C4-2B (cell line): ENCODE data around the gene ATMIN.
A peak's percentile ranks its signal among the peaks of the same experiment; 100 is the strongest.

Experiments
- H3K27ac ChIP-seq: fragments of 450-650 bp; 2 replicates; pipeline ENCODE4 v1.5.1; 2017
- CTCF ChIP-seq: fragments of 450-650 bp; conservative IDR thresholded peaks from 2 replicates; pipeline ENCODE4 v1.5.1; 2017; ENCODE audit warnings: mild to moderate bottlenecking
- ZFX ChIP-seq: fragments of 450-650 bp; IDR thresholded peaks from 2 replicates; pipeline ENCODE4 v1.6.1; 2017

ATMIN gene

GRCh38 chr16:81035398-81035974 lies at the start of gene ATMIN:
Gene ATMIN, plus strand, starts transcription at chr16:81035842. Its CDS starts 29 bp downstream, at chr16:81035871.
- H3K27ac ChIP-seq, result peak within 1 kb of the TSS; percentile 86
- TF ChIP-seq CTCF, result peak; percentile 100
- TF ChIP-seq ZFX, result no peak

GRCh38 chr16:80986557-80986956 lies 49.1 kb upstream of the ATMIN start:
- peak overlapping the region; percentile 84; the same call in 1 of the 2 replicates for H3K27ac ChIP-seq
- TF ChIP-seq CTCF, result no peak
- TF ChIP-seq ZFX, result no peak

GRCh38 chr16:80988756-80989155 lies 46.9 kb upstream of the ATMIN start:
- TF ChIP-seq ZFX (no peak), CTCF (peak; percentile 26)
- no peak overlapping the region for H3K27ac ChIP-seq

GRCh38 chr16:80989801-80990200 lies 45.8 kb upstream of the ATMIN start:
- TF ChIP-seq ZFX (no peak), CTCF (no peak)
- peak overlapping the region; percentile 95 for H3K27ac ChIP-seq

GRCh38 chr16:80990577-80990976 lies 45.1 kb upstream of the ATMIN start:
- peak overlapping the region; percentile 95 for H3K27ac ChIP-seq
- TF ChIP-seq ZFX (no peak), CTCF (no peak)

GRCh38 chr16:80990978-80991377 lies 44.7 kb upstream of the ATMIN start:
- TF ChIP-seq ZFX (no peak), CTCF (no peak; the same call in 1 of the 2 replicates)
- H3K27ac ChIP-seq, result peak overlapping the region; percentile 95

- peak overlapping the region; percentile 95 for H3K27ac ChIP-seq
- no peak for TF ChIP-seq CTCF
Measured at GRCh38 chr16:80991792-80992430, 43.7 kb upstream of the ATMIN start.
